NT2/D1 (cell line): Measurements from ENCODE around the gene IL36G.

Source experiments
- DNase-seq: peaks from one replicate; pipeline ENCODE4 v3.0.0-alpha.2; 2011; ENCODE audit warnings: low read depth, low spot score
- H3K27me3 ChIP-seq: 2 replicates; pipeline ENCODE4 v1.6.0; 2011; ENCODE audit warnings: mild to moderate bottlenecking; ENCODE audit not compliant: insufficient read length, insufficient read depth
- H3K36me3 ChIP-seq: 2 replicates; pipeline ENCODE4 v1.6.1; 2011; ENCODE audit warnings: mild to moderate bottlenecking, low read length, mixed read lengths; ENCODE audit not compliant: insufficient read depth, insufficient read length
- H3K4me1 ChIP-seq: 2 replicates; pipeline ENCODE4 v1.5.1; 2011; ENCODE audit not compliant: insufficient read depth, insufficient read length
- H3K4me3 ChIP-seq: 2 replicates; pipeline ENCODE4 v1.5.1; 2011; ENCODE audit warnings: low read depth; ENCODE audit not compliant: insufficient read length
- H3K9ac ChIP-seq: 2 replicates; pipeline ENCODE4 v1.6.0; 2011; ENCODE audit warnings: low read depth; ENCODE audit not compliant: insufficient read length
- H3K9me3 ChIP-seq: 2 replicates; pipeline ENCODE4 v1.5.1; 2011; ENCODE audit warnings: mild to moderate bottlenecking, low read length; ENCODE audit not compliant: insufficient read depth
- SUZ12 ChIP-seq: IDR thresholded peaks from 2 replicates; pipeline ENCODE4 v1.6.1; 2011; ENCODE audit not compliant: insufficient read length, insufficient read depth; ENCODE audit errors: extremely low read depth
- YY1 ChIP-seq: IDR thresholded peaks from 2 replicates; pipeline ENCODE4 v1.6.1; 2011; ENCODE audit not compliant: insufficient read length, insufficient read depth
- ZNF274 ChIP-seq: IDR thresholded peaks from 2 replicates; pipeline ENCODE4 v1.6.1; 2011; ENCODE audit warnings: mild to moderate bottlenecking, low read depth, low read length

The IL36G gene

GRCh38 chr2:112972423-112973086 lies 5.3 kb upstream of the IL36G start:
- Histone ChIP-seq H3K4me1 (no peaks in the 10 kb centered on the region), H3K36me3 (no peaks in the 10 kb centered on the region), H3K4me3 (no peak overlapping the region), H3K9me3 (no peaks in the 10 kb centered on the region), H3K27me3 (no peaks in the 10 kb centered on the region), H3K9ac (no peak overlapping the region)
- no peak for DNase-seq
- TF ChIP-seq YY1, result no peak
- no peak for TF ChIP-seq SUZ12
- no peak for TF ChIP-seq ZNF274

- DNase-seq, result no peak
- no peaks in the 10 kb centered on the region for H3K4me1 ChIP-seq
- no peak overlapping the region for H3K4me3 ChIP-seq
- H3K27me3 ChIP-seq, result no peaks in the 10 kb centered on the region
- TF ChIP-seq SUZ12, result no peak
- TF ChIP-seq ZNF274, result no peak
- TF ChIP-seq YY1, result no peak
- no peak overlapping the region for H3K9ac ChIP-seq
- H3K36me3 ChIP-seq, result no peaks in the 10 kb centered on the region
- H3K9me3 ChIP-seq, result no peaks in the 10 kb centered on the region
Measured at GRCh38 chr2:112973156-112973555, 4.7 kb upstream of the IL36G start.

GRCh38 chr2:112979731-112980130 lies 1.9 kb downstream of the IL36G start:
- TF ChIP-seq SUZ12, result no peak
- TF ChIP-seq YY1, result no peak
- no peak for TF ChIP-seq ZNF274
- no peaks in the 10 kb centered on the region for H3K36me3 ChIP-seq
- no peak for DNase-seq
- no peaks in the 10 kb centered on the region for H3K9me3 ChIP-seq
- H3K27me3 ChIP-seq, result peaks cover 8% of the 10 kb centered on the region
- no peak overlapping the region for H3K4me3 ChIP-seq
- H3K4me1 ChIP-seq, result no peaks in the 10 kb centered on the region
- no peak overlapping the region for H3K9ac ChIP-seq

GRCh38 chr2:112980537-112980936 lies 2.7 kb downstream of the IL36G start:
- no peak for DNase-seq
- H3K9me3 ChIP-seq, result no peaks in the 10 kb centered on the region
- H3K27me3 ChIP-seq, result peaks cover 8% of the 10 kb centered on the region
- H3K4me1 ChIP-seq, result no peaks in the 10 kb centered on the region
- no peak for TF ChIP-seq SUZ12
- TF ChIP-seq YY1, result no peak
- TF ChIP-seq ZNF274, result no peak
- no peaks in the 10 kb centered on the region for H3K36me3 ChIP-seq
- no peak overlapping the region for H3K9ac ChIP-seq
- no peak overlapping the region for H3K4me3 ChIP-seq

- DNase-seq, result no peak
- TF ChIP-seq YY1 (no peak), ZNF274 (no peak), SUZ12 (no peak)
- Histone ChIP-seq H3K9ac (no peak overlapping the region), H3K9me3 (peaks cover 11% of the 10 kb centered on the region), H3K4me1 (no peaks in the 10 kb centered on the region), H3K4me3 (no peak overlapping the region), H3K27me3 (peaks cover 8% of the 10 kb centered on the region), H3K36me3 (no peaks in the 10 kb centered on the region)
Measured at GRCh38 chr2:112985090-112985489, 7.3 kb downstream of the IL36G start.

- Histone ChIP-seq H3K36me3 (no peaks in the 10 kb centered on the region), H3K9ac (no peak overlapping the region), H3K4me1 (no peaks in the 10 kb centered on the region), H3K27me3 (no peaks in the 10 kb centered on the region), H3K4me3 (no peak overlapping the region), H3K9me3 (peaks cover 23% of the 10 kb centered on the region)
- DNase-seq, result no peak
- TF ChIP-seq YY1, result no peak
- TF ChIP-seq ZNF274, result no peak
- TF ChIP-seq SUZ12, result no peak
Measured at GRCh38 chr2:112989611-112990010, 11.8 kb downstream of the IL36G start.

GRCh38 chr2:112993831-112994230 lies 16.0 kb downstream of the IL36G start:
- no peak for DNase-seq
- Histone ChIP-seq H3K9me3 (peaks cover 23% of the 10 kb centered on the region), H3K27me3 (no peaks in the 10 kb centered on the region), H3K4me1 (no peaks in the 10 kb centered on the region), H3K9ac (no peak overlapping the region), H3K36me3 (no peaks in the 10 kb centered on the region), H3K4me3 (no peak overlapping the region)
- TF ChIP-seq ZNF274 (no peak), SUZ12 (no peak), YY1 (no peak)

GRCh38 chr2:112994648-112995047 lies 16.8 kb downstream of the IL36G start:
- Histone ChIP-seq H3K36me3 (no peaks in the 10 kb centered on the region), H3K27me3 (no peaks in the 10 kb centered on the region), H3K4me1 (no peaks in the 10 kb centered on the region), H3K9me3 (peaks cover 23% of the 10 kb centered on the region), H3K9ac (no peak overlapping the region), H3K4me3 (no peak overlapping the region)
- TF ChIP-seq ZNF274, result no peak
- TF ChIP-seq YY1, result no peak
- TF ChIP-seq SUZ12, result no peak
- no peak for DNase-seq
